GM12892 (cell line): ENCODE data around the gene PDGFRB.
"Not testable (repeated sequence)": the region's sequence is repeated elsewhere in the genome, so short reads cannot be mapped to it uniquely, and the experiment has no call there.

ENCODE experiments used
- DNase-seq: peaks from one replicate; pipeline ENCODE4 v3.0.0; 2011; ENCODE audit not compliant: insufficient read length
- FAIRE-seq: peaks from 2 replicates; lab custom pipeline; 2011; peaks lifted over from hg19 to GRCh38; lab: Jason Lieb, UNC
- POLR2A ChIP-seq: IDR thresholded peaks from 2 replicates; pipeline ENCODE4 v1.6.1; 2011; ENCODE audit warnings: low read depth, low read length, control low read depth
- POLR2AphosphoS5 ChIP-seq: IDR thresholded peaks from 2 replicates; pipeline ENCODE4 v1.6.1; 2011; ENCODE audit warnings: low read depth, low read length, control low read depth
- TAF1 ChIP-seq: IDR thresholded peaks from 2 replicates; pipeline ENCODE4 v1.6.1; 2011; ENCODE audit warnings: low read depth, mild to moderate bottlenecking, control low read depth, low read length, borderline replicate concordance

The PDGFRB gene

GRCh38 chr5:150101023-150101422 lies 54.6 kb downstream of the PDGFRB start:
- DNase-seq (no peak), FAIRE-seq (no peak)
- TF ChIP-seq TAF1 = no peak

DNA sequence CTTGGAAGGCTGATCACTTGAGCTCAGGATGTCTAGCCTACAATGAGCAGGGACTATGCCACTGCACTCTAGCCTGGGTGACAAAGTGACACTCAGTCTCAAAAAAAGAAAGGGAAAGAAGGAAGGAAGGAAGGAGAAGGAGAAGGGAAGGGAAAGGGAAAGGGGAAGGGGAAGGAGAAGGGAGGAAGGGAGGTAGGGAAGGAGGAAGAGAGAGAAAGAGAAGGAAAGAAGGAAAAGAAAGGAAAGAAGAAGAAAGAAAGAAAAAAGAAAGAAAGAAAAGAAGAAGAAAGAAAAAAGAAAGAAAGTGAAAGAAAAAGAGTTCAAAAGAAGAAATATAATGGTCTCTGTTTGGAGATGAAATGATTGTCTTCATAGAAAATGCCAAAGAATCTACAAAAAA lies 58.5 kb downstream of the PDGFRB start:
- FAIRE-seq (no peak), DNase-seq (no peak)
- no peak for TF ChIP-seq TAF1

GRCh38 chr5:150092159-150092787 lies 63.4 kb downstream of the PDGFRB start:
- no peak for TF ChIP-seq POLR2AphosphoS5
- no peak for TF ChIP-seq POLR2A
- TF ChIP-seq TAF1 = no peak
- peak; percentile 88 for FAIRE-seq

GRCh38 chr5:150085950-150086715 lies 69.5 kb downstream of the PDGFRB start, which contains the start of gene CSF1R:
Gene CSF1R (minus strand): TSS chr5:150086554. CDS start chr5:150086427, 127 bp downstream.
- peak; percentile 9 for FAIRE-seq

More at GRCh38 chr5:150092159-150092787, 63.4 kb downstream of the PDGFRB start:
- DNase-seq = no peak

DNA sequence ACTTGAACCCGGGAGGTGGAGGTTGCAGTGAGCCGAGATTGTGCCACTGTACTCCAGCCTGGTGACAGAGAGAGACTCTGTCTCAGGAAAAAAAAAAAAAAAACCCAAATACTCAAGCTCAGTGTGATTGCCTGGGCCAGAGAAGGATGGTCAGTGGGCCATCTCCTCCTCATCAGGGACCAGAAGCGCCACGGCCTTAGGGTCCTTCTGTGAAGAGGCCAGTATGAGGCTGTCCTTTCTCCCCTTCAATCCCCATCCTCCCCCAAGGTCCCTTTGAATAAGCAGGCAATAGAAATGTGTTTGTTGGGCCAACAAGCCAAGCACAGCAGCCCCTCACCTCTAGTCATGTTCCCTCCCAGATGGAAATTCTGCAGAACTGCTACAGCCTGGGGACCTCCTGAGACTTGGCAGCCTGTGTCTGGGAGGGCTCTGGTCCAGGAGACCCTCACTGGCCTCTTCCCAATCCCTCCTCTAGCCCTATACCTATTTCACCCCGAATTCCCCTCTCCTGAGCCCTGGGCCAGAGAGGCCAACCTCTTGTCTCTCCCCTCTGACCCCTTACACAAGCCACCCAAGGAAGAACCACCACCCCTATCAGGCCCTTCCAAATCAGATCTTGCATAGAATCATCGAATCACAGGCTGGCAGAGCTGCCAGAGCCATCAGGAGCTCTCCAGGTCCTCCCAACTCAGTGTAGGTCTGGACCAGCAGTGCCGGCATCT lies 70.3 kb downstream of the PDGFRB start:
- no peak for FAIRE-seq
- no peak for DNase-seq

More at GRCh38 chr5:150085950-150086715, 69.5 kb downstream of the PDGFRB start, which contains the start of gene CSF1R:
- no peak for DNase-seq
- TF ChIP-seq TAF1 = no peak
- TF ChIP-seq POLR2AphosphoS5 = no peak

DNA sequence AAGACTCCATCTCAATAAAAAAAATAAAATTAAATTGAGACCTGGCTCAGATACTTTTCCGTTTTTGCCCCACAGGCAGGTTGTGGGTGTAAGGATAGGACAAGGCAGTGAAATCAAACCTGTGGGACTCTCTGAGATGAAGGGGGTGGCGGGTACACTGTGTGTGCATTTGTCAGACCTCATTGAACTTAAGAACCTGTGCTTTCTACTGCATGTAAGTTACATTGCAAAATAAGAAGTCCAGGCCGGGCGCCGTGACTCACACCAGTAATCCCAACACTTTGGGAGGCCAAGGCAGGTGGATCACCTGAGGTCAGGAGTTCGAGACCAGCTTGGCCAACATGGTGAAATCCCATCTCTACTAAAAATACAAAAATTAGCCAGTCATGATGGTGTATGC lies 70.9 kb downstream of the PDGFRB start:
- DNase-seq, FAIRE-seq: not testable (repeated sequence)

More for the DNA sequence above, 70.3 kb downstream of the PDGFRB start:
- no peak for TF ChIP-seq TAF1
- no peak for TF ChIP-seq POLR2A
- no peak for TF ChIP-seq POLR2AphosphoS5

GRCh38 chr5:150082889-150083288 lies 72.8 kb downstream of the PDGFRB start:
- DNase-seq (no peak), FAIRE-seq (peak; percentile 17)
- TF ChIP-seq TAF1 = no peak
- TF ChIP-seq POLR2A = no peak
- TF ChIP-seq POLR2AphosphoS5 = no peak

DNA sequence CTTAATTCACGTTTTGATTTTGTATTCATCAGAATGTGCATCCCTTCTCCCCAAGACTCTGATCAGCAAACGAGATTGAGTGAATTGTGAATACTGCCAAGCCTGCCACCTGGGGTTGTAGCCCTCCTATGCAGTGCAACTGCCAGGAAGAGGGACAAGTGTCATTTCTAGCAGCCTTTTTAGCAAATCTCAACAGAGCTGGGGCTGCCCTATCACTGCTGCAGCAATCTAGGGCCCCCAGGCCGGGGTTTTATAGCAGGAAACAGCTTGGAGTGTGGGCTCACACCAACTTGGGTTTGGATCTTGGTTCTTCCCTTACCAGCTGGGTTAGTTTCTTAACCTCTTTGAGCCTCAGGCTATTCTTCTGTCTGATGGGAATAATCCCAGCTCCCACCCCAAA lies 73.3 kb downstream of the PDGFRB start:
- TF ChIP-seq TAF1 (no peak), POLR2A (no peak), POLR2AphosphoS5 (no peak)
- FAIRE-seq (peak; percentile 27), DNase-seq (no peak)

GRCh38 chr5:150081541-150082283 lies 73.9 kb downstream of the PDGFRB start:
- peak; percentile 92 for FAIRE-seq
- peak; percentile 56 for DNase-seq
- TF ChIP-seq POLR2A (peak; percentile 58; the same call in 1 of the 2 replicates), POLR2AphosphoS5 (0 out of 2 replicates have a peak, but pooled peaks have one; percentile 34), TAF1 (no peak)

GRCh38 chr5:150080696-150081435 lies 74.8 kb downstream of the PDGFRB start:
- DNase-seq = no peak
- no peak for FAIRE-seq
- TF ChIP-seq POLR2AphosphoS5 (no peak), POLR2A (no peak), TAF1 (no peak)

- FAIRE-seq = no peak
- TF ChIP-seq TAF1 = no peak
- no peak for TF ChIP-seq POLR2A
- no peak for TF ChIP-seq POLR2AphosphoS5
- DNase-seq = no peak
Observed at GRCh38 chr5:150079909-150080461, 75.7 kb downstream of the PDGFRB start.
